ENCODE measurements around the gene SMG6.
A peak's percentile ranks its signal among the peaks of the same experiment; 100 is the strongest.

Gene SMG6

DNA sequence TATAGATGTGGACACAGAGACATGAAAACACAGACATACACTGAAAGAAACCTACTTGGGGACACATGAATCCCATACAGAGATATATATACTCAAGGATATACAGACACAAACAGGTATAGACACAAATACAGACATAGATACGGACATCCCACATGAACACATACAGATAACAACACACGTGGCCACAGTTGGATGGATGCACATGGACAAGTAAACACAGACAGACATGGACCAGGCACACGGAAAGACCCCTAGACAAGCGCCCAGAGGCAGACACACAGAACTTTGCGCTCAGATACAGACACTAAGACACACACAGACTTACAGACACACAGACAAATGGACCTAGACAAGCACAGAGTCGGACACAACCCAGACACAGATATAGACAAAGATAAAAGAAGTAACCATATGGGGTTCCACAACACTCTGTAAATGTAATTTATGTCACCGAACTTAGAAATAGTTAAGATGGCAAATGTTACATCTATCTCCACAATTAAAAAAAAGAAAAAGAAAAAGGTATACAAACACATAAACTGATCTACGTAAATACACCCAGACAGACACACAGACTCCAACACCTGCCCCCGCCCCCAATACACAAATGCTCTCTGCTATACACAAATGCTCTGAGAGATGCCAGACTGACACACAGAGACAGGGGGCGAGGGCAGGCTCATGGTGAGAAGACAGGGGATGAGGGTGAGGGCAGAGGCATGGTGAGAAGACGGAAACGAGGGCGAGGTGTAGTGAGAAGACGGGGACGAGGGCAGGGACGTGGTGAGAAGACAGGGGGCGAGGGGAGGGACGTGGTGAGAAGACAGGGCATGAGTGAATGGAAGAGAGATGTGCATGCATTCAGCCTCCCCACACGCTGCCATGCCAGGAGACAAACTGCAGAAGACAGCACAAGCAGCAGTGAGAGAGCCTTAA is 118.3 kb downstream of the SMG6 start:
- Histone ChIP-seq H3K9ac (ENCODE audit: low read length) (no peak overlapping the region), H3K4me1 (ENCODE audit: control insufficient read depth, insufficient read depth, low read depth, low read length) (peaks cover 10% of the 10 kb centered on the region), H3K4me2 (ENCODE audit: low read length, poor library complexity, severe bottlenecking) (no peak overlapping the region), H3K23ac (ENCODE audit: low read length in 2 of 2) (no peak overlapping the region), H3K4ac (ENCODE audit: low read depth in 1 of 2, low read length in 2 of 2) (no peak overlapping the region), H2BK5ac (ENCODE audit: low read depth, low read length, poor library complexity, severe bottlenecking) (no peak overlapping the region), H3K18ac (ENCODE audit: low read depth in 1 of 2, low read length in 2 of 2) (peak overlapping the region in 1 of 2 experiments; percentile 16), H2BK120ac (ENCODE audit: low read depth, low read length) (no peak overlapping the region), H3K14ac (ENCODE audit: low read length in 2 of 2) (no peak overlapping the region), H4K8ac (ENCODE audit: low read length) (peak overlapping the region; percentile 27), H3K79me1 (replicated peaks; ENCODE audit: low read length, poor library complexity, severe bottlenecking) (peaks cover 20% of the 10 kb centered on the region), H3K36me3 (ENCODE audit: control insufficient read depth in 1 of 2, insufficient read depth in 2 of 2, low read depth in 1 of 2, low read length in 2 of 2) (peaks cover 26 to 61% of the 10 kb centered on the region in 2 experiments), H3K4me3 (ENCODE audit: insufficient read depth in 1 of 2, low read depth in 1 of 2, low read length in 2 of 2) (no peak overlapping the region), H2AFZ (ENCODE audit: low read depth, low read length) (no peak overlapping the region), H3K27ac (ENCODE audit: low read length, poor library complexity, severe bottlenecking) (no peak overlapping the region), H2BK15ac (ENCODE audit: low read depth, poor library complexity, severe bottlenecking) (no peak overlapping the region), H3K9me3 (ENCODE audit: control insufficient read depth, low read length) (no peaks in the 10 kb centered on the region), H4K91ac (ENCODE audit: low read length) (peak overlapping the region; percentile 73), H2AK5ac (ENCODE audit: low read length, severe bottlenecking) (no peak overlapping the region), H2BK12ac (ENCODE audit: low read length in 2 of 2) (no peak overlapping the region), H3K27me3 (ENCODE audit: control insufficient read depth in 1 of 2, insufficient read depth in 1 of 2, low read length in 2 of 2) (no peaks in the 10 kb centered on the region)
- WGBS: 92% methylated on average over 17 of the region's 19 CpGs
- DNase-seq: no peak

DNA sequence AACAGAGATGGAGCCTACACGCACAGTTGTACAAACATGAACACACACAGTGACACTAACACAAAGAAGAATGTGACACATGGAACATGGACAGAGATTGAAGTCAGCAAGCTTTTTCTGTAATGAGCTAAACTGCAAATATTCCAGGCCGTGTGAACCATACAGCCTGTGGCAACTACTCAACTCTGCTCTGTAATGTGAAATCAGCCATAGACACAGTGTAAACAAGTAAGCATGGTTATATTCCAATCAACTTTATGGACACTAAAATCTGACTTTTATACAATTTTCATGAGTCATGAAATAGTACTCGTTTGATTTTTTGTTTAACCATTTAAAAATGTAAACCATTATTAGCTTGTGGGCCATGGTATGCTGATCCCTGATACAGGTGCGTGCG is 120.2 kb downstream of the SMG6 start:
- Histone ChIP-seq H3K23ac (ENCODE audit: low read length in 2 of 2) (no peak overlapping the region), H3K18ac (ENCODE audit: low read depth in 1 of 2, low read length in 2 of 2) (peak overlapping the region; percentile 50 to 52), H3K4me3 (ENCODE audit: insufficient read depth in 1 of 2, low read depth in 1 of 2, low read length in 2 of 2) (no peak overlapping the region), H3K4me1 (ENCODE audit: control insufficient read depth, insufficient read depth, low read depth, low read length) (peaks cover 19% of the 10 kb centered on the region), H2BK12ac (ENCODE audit: low read length in 2 of 2) (peak overlapping the region; percentile 71 to 85), H3K79me1 (replicated peaks; ENCODE audit: low read length, poor library complexity, severe bottlenecking) (peaks cover 15% of the 10 kb centered on the region), H2BK120ac (ENCODE audit: low read depth, low read length) (no peak overlapping the region), H4K91ac (ENCODE audit: low read length) (peak overlapping the region; percentile 22), H4K8ac (ENCODE audit: low read length) (peak overlapping the region; percentile 16), H3K14ac (ENCODE audit: low read length in 2 of 2) (peak overlapping the region in 1 of 2 experiments; percentile 5), H3K27ac (ENCODE audit: low read length, poor library complexity, severe bottlenecking) (no peak overlapping the region), H2AK5ac (ENCODE audit: low read length, severe bottlenecking) (no peak overlapping the region), H3K4ac (ENCODE audit: low read depth in 1 of 2, low read length in 2 of 2) (no peak overlapping the region), H3K9me3 (ENCODE audit: control insufficient read depth, low read length) (no peaks in the 10 kb centered on the region), H3K9ac (ENCODE audit: low read length) (peak overlapping the region; percentile 19), H2BK15ac (ENCODE audit: low read depth, poor library complexity, severe bottlenecking) (no peak overlapping the region), H3K27me3 (ENCODE audit: control insufficient read depth in 1 of 2, insufficient read depth in 1 of 2, low read length in 2 of 2) (no peaks in the 10 kb centered on the region), H2AFZ (ENCODE audit: low read depth, low read length) (no peak overlapping the region), H3K4me2 (ENCODE audit: low read length, poor library complexity, severe bottlenecking) (no peak overlapping the region), H2BK5ac (ENCODE audit: low read depth, low read length, poor library complexity, severe bottlenecking) (no peak overlapping the region), H3K36me3 (ENCODE audit: control insufficient read depth in 1 of 2, insufficient read depth in 2 of 2, low read depth in 1 of 2, low read length in 2 of 2) (peaks cover 27 to 58% of the 10 kb centered on the region in 2 experiments)
- 93% methylated on average over 4 of the region's 5 CpGs for WGBS
- DNase-seq: peak; percentile 58

DNA sequence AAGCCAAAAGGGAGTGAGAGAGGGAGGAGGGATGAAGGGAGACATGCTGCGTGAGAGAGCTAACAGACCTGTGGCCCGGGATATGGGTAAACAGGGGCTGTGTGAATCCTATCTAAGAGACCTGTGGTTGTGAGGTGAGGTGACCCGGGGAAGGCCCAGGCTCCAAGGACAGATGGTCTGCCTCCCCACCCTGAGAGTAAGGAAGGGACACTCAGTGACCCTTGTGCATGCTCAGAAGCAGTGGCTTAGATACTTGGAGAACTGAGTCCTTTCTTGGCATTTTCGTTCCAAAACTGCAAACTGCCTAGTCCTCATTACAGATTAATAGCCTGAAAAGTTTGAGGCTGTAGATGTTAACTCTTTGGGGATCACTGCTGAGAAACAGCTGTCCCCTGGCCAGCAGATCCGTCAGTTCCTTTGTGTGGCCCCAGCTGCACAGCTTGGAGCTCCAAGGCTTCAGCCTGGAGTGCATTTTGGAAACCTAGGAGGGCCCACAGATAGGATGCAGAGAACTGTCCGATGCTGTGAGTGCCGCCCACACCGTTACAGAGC is 121.6 kb downstream of the SMG6 start:
- Histone ChIP-seq H2AK5ac (ENCODE audit: low read length, severe bottlenecking) (peak overlapping the region; percentile 92), H3K9me3 (ENCODE audit: control insufficient read depth, low read length) (no peaks in the 10 kb centered on the region), H3K14ac (ENCODE audit: low read length in 2 of 2) (peak overlapping the region in 1 of 2 experiments; percentile 44), H3K4me3 (ENCODE audit: insufficient read depth in 1 of 2, low read depth in 1 of 2, low read length in 2 of 2) (peak overlapping the region in 1 of 2 experiments; percentile 54), H4K8ac (ENCODE audit: low read length) (peak overlapping the region; percentile 82), H3K9ac (ENCODE audit: low read length) (peak overlapping the region; percentile 82), H3K27ac (ENCODE audit: low read length, poor library complexity, severe bottlenecking) (peak overlapping the region; percentile 84), H4K91ac (ENCODE audit: low read length) (peak overlapping the region; percentile 91), H2BK5ac (ENCODE audit: low read depth, low read length, poor library complexity, severe bottlenecking) (peak overlapping the region; percentile 32), H3K4ac (ENCODE audit: low read depth in 1 of 2, low read length in 2 of 2) (peak overlapping the region; percentile 81 to 91), H3K18ac (ENCODE audit: low read depth in 1 of 2, low read length in 2 of 2) (peak overlapping the region; percentile 78 to 79), H3K36me3 (ENCODE audit: control insufficient read depth in 1 of 2, insufficient read depth in 2 of 2, low read depth in 1 of 2, low read length in 2 of 2) (peaks cover 24 to 54% of the 10 kb centered on the region in 2 experiments), H3K79me1 (replicated peaks; ENCODE audit: low read length, poor library complexity, severe bottlenecking) (peaks cover 16% of the 10 kb centered on the region), H3K27me3 (ENCODE audit: control insufficient read depth in 1 of 2, insufficient read depth in 1 of 2, low read length in 2 of 2) (no peaks in the 10 kb centered on the region), H3K23ac (ENCODE audit: low read length in 2 of 2) (peak overlapping the region in 1 of 2 experiments; percentile 3), H2AFZ (ENCODE audit: low read depth, low read length) (no peak overlapping the region), H2BK12ac (ENCODE audit: low read length in 2 of 2) (peak overlapping the region; percentile 83 to 85), H2BK120ac (ENCODE audit: low read depth, low read length) (peak overlapping the region; percentile 55), H3K4me2 (ENCODE audit: low read length, poor library complexity, severe bottlenecking) (no peak overlapping the region), H2BK15ac (ENCODE audit: low read depth, poor library complexity, severe bottlenecking) (no peak overlapping the region), H3K4me1 (ENCODE audit: control insufficient read depth, insufficient read depth, low read depth, low read length) (peaks cover 28% of the 10 kb centered on the region)
- WGBS: 74% methylated on average over 7 of the region's 8 CpGs
- no peak for DNase-seq
